ENCODE data around the gene PFN4. TPM values are rescaled to one million over a fixed set of nuclear protein-coding genes. Genes with fewer than 3 reads are reported as not detected.

The PFN4 gene
- polyA plus RNA-seq: 1.3 TPM in 1 of 2 replicates, not detected in the other
- polyA minus RNA-seq: not detected in 2 replicates

DNA sequence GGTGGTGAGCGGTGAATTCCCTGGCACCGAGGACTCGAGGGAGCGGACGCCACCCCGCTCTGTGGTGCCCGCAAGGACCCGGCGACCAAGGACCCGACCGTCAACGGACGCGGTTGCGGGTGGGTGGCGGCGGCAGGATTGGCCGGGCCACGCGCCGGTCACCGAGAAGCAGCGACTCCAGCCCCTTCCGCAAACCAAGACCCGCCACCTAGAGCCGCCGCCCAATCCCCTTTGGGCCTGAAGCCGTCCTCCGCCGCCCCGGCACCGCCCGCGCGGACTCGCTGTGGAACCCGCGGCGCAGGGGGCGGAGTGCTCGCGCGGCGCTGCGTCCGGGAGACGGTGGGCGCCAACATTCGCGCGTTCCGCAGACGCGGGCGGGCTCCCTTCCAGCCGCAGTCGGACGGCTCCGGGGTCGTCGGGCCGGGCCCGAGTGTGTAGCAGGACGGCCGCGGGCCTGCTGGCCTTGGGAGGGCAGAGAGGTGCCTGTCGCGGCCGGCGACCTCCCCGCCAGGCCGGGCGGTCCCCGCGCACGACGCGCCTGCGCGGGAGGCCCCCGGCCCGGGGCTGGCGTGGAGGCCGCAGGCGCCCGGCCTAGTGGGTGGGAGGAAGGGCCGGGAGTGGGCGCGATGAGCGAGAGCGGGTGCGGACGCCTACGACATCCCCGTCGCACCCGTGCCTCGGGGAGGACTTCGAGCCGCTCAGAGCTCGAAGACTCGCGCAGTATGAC lies at the start of gene PFN4, which contains the start of gene FAM228B:
PFN4 (minus strand) TSS at position 140 of the 727 bp plus-strand sequence. CDS start 799 bp downstream, outside the sequence.
FAM228B (plus strand) TSS at position 275 of the 727 bp plus-strand sequence. CDS start 893 bp downstream, outside the sequence.
- TF ChIP-seq SMC3 (conservative IDR thresholded peaks at IDR 0.05; ENCODE audit: poor library complexity) (no peak), TAF1 (IDR thresholded peaks at IDR 0.05; ENCODE audit: low read depth) (no peak), EZH2 (IDR thresholded peaks at IDR 0.05; ENCODE audit: borderline replicate concordance, insufficient read depth, low read length, poor library complexity, severe bottlenecking) (no peak), POLR2AphosphoS5 (IDR thresholded peaks at IDR 0.05) (peak; percentile 24), MXI1 (conservative IDR thresholded peaks at IDR 0.05; ENCODE audit: poor library complexity, severe bottlenecking) (no peak), RAD21 (conservative IDR thresholded peaks at IDR 0.05) (no peak)
- TF ChIP-seq, protein P1, sequence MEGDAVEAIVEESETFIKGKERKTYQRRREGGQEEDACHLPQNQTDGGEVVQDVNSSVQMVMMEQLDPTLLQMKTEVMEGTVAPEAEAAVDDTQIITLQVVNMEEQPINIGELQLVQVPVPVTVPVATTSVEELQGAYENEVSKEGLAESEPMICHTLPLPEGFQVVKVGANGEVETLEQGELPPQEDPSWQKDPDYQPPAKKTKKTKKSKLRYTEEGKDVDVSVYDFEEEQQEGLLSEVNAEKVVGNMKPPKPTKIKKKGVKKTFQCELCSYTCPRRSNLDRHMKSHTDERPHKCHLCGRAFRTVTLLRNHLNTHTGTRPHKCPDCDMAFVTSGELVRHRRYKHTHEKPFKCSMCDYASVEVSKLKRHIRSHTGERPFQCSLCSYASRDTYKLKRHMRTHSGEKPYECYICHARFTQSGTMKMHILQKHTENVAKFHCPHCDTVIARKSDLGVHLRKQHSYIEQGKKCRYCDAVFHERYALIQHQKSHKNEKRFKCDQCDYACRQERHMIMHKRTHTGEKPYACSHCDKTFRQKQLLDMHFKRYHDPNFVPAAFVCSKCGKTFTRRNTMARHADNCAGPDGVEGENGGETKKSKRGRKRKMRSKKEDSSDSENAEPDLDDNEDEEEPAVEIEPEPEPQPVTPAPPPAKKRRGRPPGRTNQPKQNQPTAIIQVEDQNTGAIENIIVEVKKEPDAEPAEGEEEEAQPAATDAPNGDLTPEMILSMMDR (IDR thresholded peaks at IDR 0.05; ENCODE audit: poor library complexity, severe bottlenecking): no peak
- H3K9me2 ChIP-seq (ENCODE audit: insufficient read depth, low read length): no peaks in the 10 kb centered on the region
- no peaks in the 10 kb centered on the region for H3F3A ChIP-seq (ENCODE audit: insufficient read depth, low read length, poor library complexity, severe bottlenecking)
- no peaks in the 10 kb centered on the region for H3K36me3 ChIP-seq (ENCODE audit: insufficient read depth, low read length)
- no peaks in the 10 kb centered on the region for H3K9me3 ChIP-seq (ENCODE audit: low read length)
- no peak within 1 kb of the TSS for H3K4me2 ChIP-seq (ENCODE audit: low read length)
- H2AFZ ChIP-seq (ENCODE audit: low read depth, low read length): no peak within 1 kb of the TSS
- peak within 1 kb of the TSS; percentile 64 for H3K4me3 ChIP-seq (ENCODE audit: low read length)
- no peaks in the 10 kb centered on the region for H4K20me1 ChIP-seq (ENCODE audit: insufficient read depth)
- peak within 1 kb of the TSS; percentile 52 for H3K9ac ChIP-seq (ENCODE audit: low read length)
- H3K27ac ChIP-seq (ENCODE audit: low read length): no peak within 1 kb of the TSS
- no peaks in the 10 kb centered on the region for H3K79me2 ChIP-seq (replicated peaks; ENCODE audit: insufficient read depth, low read length)
- H3K27me3 ChIP-seq (ENCODE audit: insufficient read depth, low read depth, low read length): no peaks in the 10 kb centered on the region

- H2AFZ ChIP-seq (ENCODE audit: low read depth, low read length): no peak overlapping the region
- H3K4me2 ChIP-seq (ENCODE audit: low read length): no peak overlapping the region
- no peaks in the 10 kb centered on the region for H3K36me3 ChIP-seq (ENCODE audit: insufficient read depth, low read length)
- H3K27me3 ChIP-seq (ENCODE audit: insufficient read depth, low read depth, low read length): no peaks in the 10 kb centered on the region
- H3F3A ChIP-seq (ENCODE audit: insufficient read depth, low read length, poor library complexity, severe bottlenecking): no peaks in the 10 kb centered on the region
- no peak overlapping the region for H3K9ac ChIP-seq (ENCODE audit: low read length)
- no peak overlapping the region for H3K27ac ChIP-seq (ENCODE audit: low read length)
- no peak overlapping the region for H3K4me3 ChIP-seq (ENCODE audit: low read length)
- no peaks in the 10 kb centered on the region for H3K79me2 ChIP-seq (replicated peaks; ENCODE audit: insufficient read depth, low read length)
- H3K9me3 ChIP-seq (ENCODE audit: low read length): no peaks in the 10 kb centered on the region
- H4K20me1 ChIP-seq (ENCODE audit: insufficient read depth): no peaks in the 10 kb centered on the region
- no peak for TF ChIP-seq MXI1 (conservative IDR thresholded peaks at IDR 0.05; ENCODE audit: poor library complexity, severe bottlenecking)
- no peak for TF ChIP-seq RAD21 (conservative IDR thresholded peaks at IDR 0.05)
- TF ChIP-seq REST (IDR thresholded peaks at IDR 0.05; ENCODE audit: borderline replicate concordance): no peak
- TF ChIP-seq POLR2AphosphoS5 (IDR thresholded peaks at IDR 0.05): no peak
- no peak for TF ChIP-seq SMC3 (conservative IDR thresholded peaks at IDR 0.05; ENCODE audit: poor library complexity)
- no peak for TF ChIP-seq EP300 (conservative IDR thresholded peaks at IDR 0.05; ENCODE audit: poor library complexity, severe bottlenecking)
- no peak for TF ChIP-seq TAF1 (IDR thresholded peaks at IDR 0.05; ENCODE audit: low read depth)
- TF ChIP-seq, protein P1 (IDR thresholded peaks at IDR 0.05; ENCODE audit: poor library complexity, severe bottlenecking): no peak
- TF ChIP-seq EZH2 (IDR thresholded peaks at IDR 0.05; ENCODE audit: borderline replicate concordance, insufficient read depth, low read length, poor library complexity, severe bottlenecking): no peak
- H3K9me2 ChIP-seq (ENCODE audit: insufficient read depth, low read length): no peaks in the 10 kb centered on the region
Measured at GRCh38 chr2:24169023-24169422, 45.9 kb upstream of the PFN4 start.

Data from neural cell (in vitro differentiated cells).